Islet precursor cell (in vitro differentiated cells): ENCODE results near the gene SPATA31D4.
"Not testable (repeated sequence)": the region's sequence is repeated elsewhere in the genome, so short reads cannot be mapped to it uniquely, and the experiment has no call there.

ENCODE experiments used
- DNase-seq: peaks from one replicate; pipeline ENCODE4 v3.0.0-alpha.2; 2018

Gene SPATA31D4

GRCh38 chr9:81928305-81928704, at the start of gene SPATA31D4:
SPATA31D4 (plus strand) TSS chr9:81928428; CDS start chr9:81928514, 86 bp downstream.
- DNase-seq, result not testable (repeated sequence)

GRCh38 chr9:81878530-81878929, 49.7 kb upstream of the SPATA31D4 start:
- no peak for DNase-seq

- DNase-seq, result no peak
Observed at GRCh38 chr9:81879501-81879916, 48.7 kb upstream of the SPATA31D4 start.

GRCh38 chr9:81885602-81886001, 42.6 kb upstream of the SPATA31D4 start:
- DNase-seq, result no peak

- no peak for DNase-seq
Observed at GRCh38 chr9:81886665-81887064, 41.6 kb upstream of the SPATA31D4 start.

GRCh38 chr9:81890104-81890503, 38.1 kb upstream of the SPATA31D4 start:
- no peak for DNase-seq

- DNase-seq, result no peak
Observed at GRCh38 chr9:81892440-81892839, 35.8 kb upstream of the SPATA31D4 start.

GRCh38 chr9:81893929-81894328, 34.3 kb upstream of the SPATA31D4 start:
- no peak for DNase-seq

- no peak for DNase-seq
Observed at GRCh38 chr9:81894891-81895290, 33.3 kb upstream of the SPATA31D4 start.

GRCh38 chr9:81896070-81896469, 32.2 kb upstream of the SPATA31D4 start:
- DNase-seq, result no peak

- no peak for DNase-seq
Observed at GRCh38 chr9:81898851-81899250, 29.4 kb upstream of the SPATA31D4 start.

GRCh38 chr9:81902196-81902595, 26.0 kb upstream of the SPATA31D4 start:
- DNase-seq, result no peak

GRCh38 chr9:81902626-81903025, 25.6 kb upstream of the SPATA31D4 start:
- no peak for DNase-seq

- no peak for DNase-seq
Observed at GRCh38 chr9:81906671-81907070, 21.6 kb upstream of the SPATA31D4 start.

GRCh38 chr9:81912135-81912534, 16.1 kb upstream of the SPATA31D4 start:
- DNase-seq, result no peak

- DNase-seq, result no peak
Observed at GRCh38 chr9:81915801-81916505, 12.3 kb upstream of the SPATA31D4 start.

GRCh38 chr9:81918507-81918906, 9.7 kb upstream of the SPATA31D4 start:
- not testable (repeated sequence) for DNase-seq

GRCh38 chr9:81930147-81930546, 1.9 kb downstream of the SPATA31D4 start:
- DNase-seq, result not testable (repeated sequence)

GRCh38 chr9:81933547-81933946, 5.3 kb downstream of the SPATA31D4 start:
- not testable (repeated sequence) for DNase-seq

GRCh38 chr9:81943393-81943792, 15.2 kb downstream of the SPATA31D4 start, which contains the start of gene SPATA31D3:
SPATA31D3 (plus strand) TSS chr9:81943500; CDS start chr9:81943586, 86 bp downstream.
- DNase-seq, result not testable (repeated sequence)

- DNase-seq, result not testable (repeated sequence)
Observed at GRCh38 chr9:81948650-81949049, 20.4 kb downstream of the SPATA31D4 start.

- no peak for DNase-seq
Observed at GRCh38 chr9:81953096-81953495, 24.9 kb downstream of the SPATA31D4 start.

- no peak for DNase-seq
Observed at GRCh38 chr9:81955625-81956024, 27.4 kb downstream of the SPATA31D4 start.

- no peak for DNase-seq
Observed at GRCh38 chr9:81964218-81965171, 36.3 kb downstream of the SPATA31D4 start.
